PFSK-1 (cell line): Measurements from ENCODE around the gene FFAR2.

Experiments
- FOXP2 ChIP-seq: optimal IDR thresholded peaks from 2 replicates; pipeline ENCODE3; 2011; ENCODE audit warnings: borderline replicate concordance, control low read depth, inconsistent platforms; ENCODE audit not compliant: insufficient read depth; ENCODE audit errors: extremely low read length, extremely low read depth
- POLR2AphosphoS5 ChIP-seq: IDR thresholded peaks from 2 replicates; pipeline ENCODE4 v1.6.1; 2012; ENCODE audit warnings: low read depth, mild to moderate bottlenecking, control low read depth, low read length, moderate library complexity
- SIN3A ChIP-seq: IDR thresholded peaks from 2 replicates; pipeline ENCODE4 v1.6.1; 2012; ENCODE audit warnings: mild to moderate bottlenecking, low read length, moderate library complexity, borderline replicate concordance; ENCODE audit not compliant: insufficient read depth
- TAF1 ChIP-seq: IDR thresholded peaks from 2 replicates; pipeline ENCODE4 v1.6.1; 2012; ENCODE audit warnings: low read length, control low read depth, borderline replicate concordance; ENCODE audit not compliant: insufficient read depth
- TF ChIP-seq, protein P1 (sequence below), 2 experiments: IDR thresholded peaks; 2 replicates each; pipeline versions ENCODE4 v1.6.1 to v1.8.0; 2011 to 2012; ENCODE audit warnings: low read depth in 2 of 2, low read length in 2 of 2, control low read depth in 1 of 2, inconsistent platforms in 1 of 2, mild to moderate bottlenecking in 1 of 2, moderate library complexity in 1 of 2; ENCODE audit not compliant: insufficient read depth in 1 of 2

DNA sequence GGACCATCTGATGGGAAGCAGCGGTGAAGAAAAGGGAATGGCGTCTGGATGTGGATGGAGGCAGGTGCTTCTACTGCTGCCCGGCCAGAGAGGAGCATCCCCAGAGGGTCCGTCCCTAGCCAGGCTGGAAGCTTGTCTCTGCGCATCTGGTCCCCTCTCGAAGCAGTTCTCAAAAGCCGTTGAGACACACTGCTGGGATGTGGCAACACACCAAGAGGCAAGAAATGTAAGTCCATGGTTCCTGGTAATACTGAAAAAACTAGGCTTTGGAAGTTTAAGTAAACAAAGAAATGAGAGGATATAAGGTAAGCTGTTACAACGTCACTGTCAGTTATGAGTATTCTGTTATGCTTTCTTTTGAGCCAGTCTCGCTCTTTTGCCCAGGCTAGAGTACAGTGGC, 15.1 kb upstream of the FFAR2 start:
- TF ChIP-seq POLR2AphosphoS5 (no peak), TAF1 (no peak), SIN3A (no peak), FOXP2 (no peak)
- TF ChIP-seq, protein P1, sequence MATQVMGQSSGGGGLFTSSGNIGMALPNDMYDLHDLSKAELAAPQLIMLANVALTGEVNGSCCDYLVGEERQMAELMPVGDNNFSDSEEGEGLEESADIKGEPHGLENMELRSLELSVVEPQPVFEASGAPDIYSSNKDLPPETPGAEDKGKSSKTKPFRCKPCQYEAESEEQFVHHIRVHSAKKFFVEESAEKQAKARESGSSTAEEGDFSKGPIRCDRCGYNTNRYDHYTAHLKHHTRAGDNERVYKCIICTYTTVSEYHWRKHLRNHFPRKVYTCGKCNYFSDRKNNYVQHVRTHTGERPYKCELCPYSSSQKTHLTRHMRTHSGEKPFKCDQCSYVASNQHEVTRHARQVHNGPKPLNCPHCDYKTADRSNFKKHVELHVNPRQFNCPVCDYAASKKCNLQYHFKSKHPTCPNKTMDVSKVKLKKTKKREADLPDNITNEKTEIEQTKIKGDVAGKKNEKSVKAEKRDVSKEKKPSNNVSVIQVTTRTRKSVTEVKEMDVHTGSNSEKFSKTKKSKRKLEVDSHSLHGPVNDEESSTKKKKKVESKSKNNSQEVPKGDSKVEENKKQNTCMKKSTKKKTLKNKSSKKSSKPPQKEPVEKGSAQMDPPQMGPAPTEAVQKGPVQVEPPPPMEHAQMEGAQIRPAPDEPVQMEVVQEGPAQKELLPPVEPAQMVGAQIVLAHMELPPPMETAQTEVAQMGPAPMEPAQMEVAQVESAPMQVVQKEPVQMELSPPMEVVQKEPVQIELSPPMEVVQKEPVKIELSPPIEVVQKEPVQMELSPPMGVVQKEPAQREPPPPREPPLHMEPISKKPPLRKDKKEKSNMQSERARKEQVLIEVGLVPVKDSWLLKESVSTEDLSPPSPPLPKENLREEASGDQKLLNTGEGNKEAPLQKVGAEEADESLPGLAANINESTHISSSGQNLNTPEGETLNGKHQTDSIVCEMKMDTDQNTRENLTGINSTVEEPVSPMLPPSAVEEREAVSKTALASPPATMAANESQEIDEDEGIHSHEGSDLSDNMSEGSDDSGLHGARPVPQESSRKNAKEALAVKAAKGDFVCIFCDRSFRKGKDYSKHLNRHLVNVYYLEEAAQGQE (IDR thresholded peaks at IDR 0.05; ENCODE audit: insufficient read depth in 1 of 2, low read depth in 2 of 2, low read length in 2 of 2) = no peak
